K562 (cell line): ENCODE data around the gene RTBDN. TPM values are rescaled to one million over a fixed set of nuclear protein-coding genes. Genes with fewer than 3 reads are reported as not detected.

ENCODE experiments used
- IRF1 ChIP-seq: sonication (generic); formaldehyde crosslinking; IDR thresholded peaks from 2 replicates; pipeline ENCODE4 v1.8.0; 2022; ENCODE audit warnings: missing genetic modification reagents, mild to moderate bottlenecking, borderline replicate concordance
- NKRF ChIP-seq: fragments of 450-650 bp; IDR thresholded peaks from 2 replicates; pipeline ENCODE4 v1.6.1; 2016; ENCODE audit warnings: borderline replicate concordance
- ZKSCAN3 ChIP-seq: fragments of 250-450 bp; sonication (Bioruptor Pico); IDR thresholded peaks from 2 replicates; pipeline ENCODE4 v1.4.0; 2020
- polyA plus RNA-seq, 8 experiments: library from polyadenylated mRNA; depleted of rRNA in 4 of 8; stranded (reverse) in 5 of 8; unstranded in 3 of 8; fragments of >200 nt; fragmentation: Nextera tagmentation in 2 of 8; fragmentation: Illumina TruSeq in 1 of 8; extraction: Ambion mirVana in 2 of 8; extraction: Trizol in 1 of 8; gene quantifications; 2 replicates each; pipeline versions ENCODE4 v1.2.1 to v1.2.3, GENCODE V29; 2011 to 2014; ENCODE audit warnings: inconsistent platforms in 1 of 8, missing spikeins in 1 of 8
- total RNA-seq, 7 experiments: library from RNA; depleted of rRNA in 6 of 7; stranded (reverse); fragments of >200 nt in 6 of 7; fragmentation: Illumina TruSeq in 2 of 7; extraction: Trizol in 2 of 7; gene quantifications; 2 replicates each; pipeline versions ENCODE4 v1.2.1 to v1.2.3, GENCODE V29; 2011 to 2021; ENCODE audit warnings: low replicate concordance in 1 of 7
- TF ChIP-seq, protein P1 (sequence below), 2 experiments: fragments of 250-450 bp in 1 of 2; fragments of 450-650 bp in 1 of 2; sonication (Bioruptor Pico) in 1 of 2; IDR thresholded peaks; 2 replicates each; pipeline versions ENCODE4 v1.6.1 to v1.8.0; 2016 to 2021; ENCODE audit warnings: mild to moderate bottlenecking in 2 of 2, moderate library complexity in 2 of 2, missing compliant biosample characterization in 1 of 2, missing genetic modification characterization in 1 of 2
- TF ChIP-seq, protein P2 (sequence below): fragments of 150-350 bp; conservative IDR thresholded peaks from 2 replicates; pipeline ENCODE4 v1.6.1; 2014; ENCODE audit warnings: low read length

RTBDN gene
- total and polyA plus RNA-seq, 9 of the 15 experiments (the other 6 are each of a cell fraction or from before 2014, with no cell fraction given), result 0.20 to 2.3 (median 0.72) TPM; not detected in 1

DNA sequence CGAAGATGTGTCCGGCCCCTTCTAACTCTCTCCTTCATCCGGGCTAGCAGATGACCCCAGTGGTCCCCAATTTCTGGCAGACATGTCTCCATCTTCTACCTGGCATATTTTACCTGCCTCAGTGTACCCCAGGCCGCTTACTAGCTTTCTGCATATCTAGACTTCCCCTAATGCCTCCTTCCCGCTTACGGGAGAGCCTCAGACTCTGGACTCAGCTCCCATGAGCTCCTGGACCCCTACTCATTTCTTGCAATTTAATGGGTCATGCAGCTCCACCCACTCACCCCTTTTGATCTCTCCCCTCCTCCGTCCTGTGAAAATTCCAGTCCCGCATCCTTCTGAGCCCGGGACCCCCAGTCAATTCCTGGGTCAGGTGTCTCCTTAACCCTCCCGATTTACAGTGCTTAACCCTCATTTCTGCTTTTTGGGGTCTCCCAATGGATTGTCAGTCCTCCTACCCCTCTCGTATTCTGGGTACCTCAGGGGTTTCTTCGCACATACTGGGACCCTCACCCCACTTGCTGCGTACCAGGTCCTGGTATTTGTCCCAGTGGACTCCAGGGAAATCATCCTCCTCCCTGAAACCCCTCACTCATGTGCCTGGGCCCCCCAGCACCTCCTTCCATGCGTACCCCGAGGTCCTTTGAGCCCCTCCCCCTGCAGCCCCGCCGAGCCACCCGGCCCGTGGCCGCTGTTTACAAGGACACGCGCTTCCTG is 43.6 kb downstream of the RTBDN start (continued):
- TF ChIP-seq, protein P1, sequence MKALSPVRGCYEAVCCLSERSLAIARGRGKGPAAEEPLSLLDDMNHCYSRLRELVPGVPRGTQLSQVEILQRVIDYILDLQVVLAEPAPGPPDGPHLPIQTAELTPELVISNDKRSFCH (CRISPR knock-in tag; IDR thresholded peaks at IDR 0.05), result no peak
- TF ChIP-seq, protein P1 (tag; IDR thresholded peaks at IDR 0.05), result no peak
- TF ChIP-seq ZKSCAN3 (CRISPR knock-in tag), result no peak
- TF ChIP-seq IRF1 (CRISPR knock-in tag), result no peak
- peak; percentile 78 for TF ChIP-seq NKRF
- TF ChIP-seq, protein P2, sequence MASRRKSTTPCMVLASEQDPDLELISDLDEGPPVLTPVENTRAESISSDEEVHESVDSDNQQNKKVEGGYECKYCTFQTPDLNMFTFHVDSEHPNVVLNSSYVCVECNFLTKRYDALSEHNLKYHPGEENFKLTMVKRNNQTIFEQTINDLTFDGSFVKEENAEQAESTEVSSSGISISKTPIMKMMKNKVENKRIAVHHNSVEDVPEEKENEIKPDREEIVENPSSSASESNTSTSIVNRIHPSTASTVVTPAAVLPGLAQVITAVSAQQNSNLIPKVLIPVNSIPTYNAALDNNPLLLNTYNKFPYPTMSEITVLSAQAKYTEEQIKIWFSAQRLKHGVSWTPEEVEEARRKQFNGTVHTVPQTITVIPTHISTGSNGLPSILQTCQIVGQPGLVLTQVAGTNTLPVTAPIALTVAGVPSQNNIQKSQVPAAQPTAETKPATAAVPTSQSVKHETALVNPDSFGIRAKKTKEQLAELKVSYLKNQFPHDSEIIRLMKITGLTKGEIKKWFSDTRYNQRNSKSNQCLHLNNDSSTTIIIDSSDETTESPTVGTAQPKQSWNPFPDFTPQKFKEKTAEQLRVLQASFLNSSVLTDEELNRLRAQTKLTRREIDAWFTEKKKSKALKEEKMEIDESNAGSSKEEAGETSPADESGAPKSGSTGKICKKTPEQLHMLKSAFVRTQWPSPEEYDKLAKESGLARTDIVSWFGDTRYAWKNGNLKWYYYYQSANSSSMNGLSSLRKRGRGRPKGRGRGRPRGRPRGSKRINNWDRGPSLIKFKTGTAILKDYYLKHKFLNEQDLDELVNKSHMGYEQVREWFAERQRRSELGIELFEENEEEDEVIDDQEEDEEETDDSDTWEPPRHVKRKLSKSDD, result no peak
